A549 (cell line): ENCODE results near the gene CARD10. TPM values are rescaled to one million over a fixed set of nuclear protein-coding genes. Genes with fewer than 3 reads are reported as not detected.

Experiments
- ATAC-seq, 2 experiments: fragments of 200-7000 bp in 1 of 2; fragments of >200 bp in 1 of 2; cut with Nextera tagmentation in 1 of 2; cut with Tn5 transposase in 1 of 2; 3 replicates each; pipeline versions ENCODE4 v1.8.0 to v1.9.1; 2018 to 2020; ENCODE audit warnings: mild to moderate bottlenecking in 1 of 2, moderate library complexity in 1 of 2
- CTCF ChIA-PET: fragments of 300-600 bp; sonication (Branson Sonifier 250); formaldehyde crosslinking; extraction: SDS; loops from one replicate; lab custom pipeline; 2021; ENCODE audit warnings: antibody characterized with exemption, inconsistent platforms; lab: Yijun Ruan, JAX
- POLR2A ChIA-PET: fragments of 350-600 bp; formaldehyde crosslinking; extraction: SDS; loops from one replicate; lab custom pipeline; 2021; ENCODE audit warnings: antibody characterized with exemption, inconsistent platforms; lab: Yijun Ruan, JAX
- DNase-seq, 2 experiments: peaks; one replicate each; pipeline versions ENCODE4 v3.0.0 to v3.0.0-alpha.2; 2011 to 2016; ENCODE audit warnings: low read depth in 1 of 2, low spot score in 1 of 2
- FAIRE-seq: peaks from 2 replicates; lab custom pipeline; 2011; peaks lifted over from hg19 to GRCh38; lab: Jason Lieb, UNC
- H3K27ac ChIP-seq, 2 experiments: fragments of >200 bp; sonication (Bioruptor Twin); formaldehyde crosslinking; 3 replicates each; pipeline ENCODE4 v1.5.1; 2016 to 2017
- H3K4me1 ChIP-seq: fragments of >200 bp; sonication (Bioruptor Twin); formaldehyde crosslinking; 3 replicates; pipeline ENCODE4 v1.6.1; 2016
- H3K4me2 ChIP-seq: fragments of >200 bp; sonication (Bioruptor Twin); formaldehyde crosslinking; 3 replicates; pipeline ENCODE4 v1.6.1; 2016
- H3K4me3 ChIP-seq: fragments of >200 bp; sonication (Bioruptor Twin); formaldehyde crosslinking; 3 replicates; pipeline ENCODE4 v1.5.1; 2016
- H3K9me3 ChIP-seq: fragments of >200 bp; sonication (Bioruptor Twin); formaldehyde crosslinking; 3 replicates; pipeline ENCODE4 v1.6.1; 2016
- CBX2 ChIP-seq: fragments of 200-600 bp; sonication (generic); IDR thresholded peaks from 2 replicates; pipeline ENCODE4 v1.6.1; 2016; ENCODE audit warnings: low read depth, mild to moderate bottlenecking, borderline replicate concordance
- CEBPB ChIP-seq, 2 experiments: fragments of >200 bp in 1 of 2; sonication (Bioruptor Twin) in 1 of 2; formaldehyde crosslinking in 1 of 2; IDR thresholded peaks; 2 replicates each; pipeline ENCODE4 v1.6.1; 2012 to 2016
- EHF ChIP-seq: fragments of 250-450 bp; sonication (Bioruptor Pico); IDR thresholded peaks from 2 replicates; pipeline ENCODE4 v1.5.0; 2020; ENCODE audit warnings: mild to moderate bottlenecking
- EP300 ChIP-seq, 2 experiments: fragments of >200 bp; sonication (Bioruptor Twin); formaldehyde crosslinking; IDR thresholded peaks; 2 replicates in 1 of 2; 3 replicates in 1 of 2; pipeline ENCODE4 v1.6.1; 2016 to 2017
- ESRRA ChIP-seq: fragments of 150-350 bp; IDR thresholded peaks from 2 replicates; pipeline ENCODE4 v1.6.1; 2014; ENCODE audit warnings: mild to moderate bottlenecking, low read length, borderline replicate concordance
- FOSL2 ChIP-seq, 2 experiments: fragments of 450-650 bp in 1 of 2; fragments of >200 bp in 1 of 2; sonication (Bioruptor Twin) in 1 of 2; formaldehyde crosslinking; IDR thresholded peaks; 2 replicates each; pipeline versions ENCODE4 v1.5.0 to v1.6.1; 2016 to 2020; ENCODE audit warnings: mild to moderate bottlenecking in 1 of 2, moderate library complexity in 1 of 2
- FOXS1 ChIP-seq: fragments of 250-450 bp; sonication (Bioruptor Pico); IDR thresholded peaks from 2 replicates; pipeline ENCODE4 v1.5.0; 2020; ENCODE audit warnings: mild to moderate bottlenecking, moderate library complexity
- HES2 ChIP-seq: fragments of >200 bp; sonication (Bioruptor Twin); formaldehyde crosslinking; IDR thresholded peaks from 2 replicates; pipeline ENCODE4 v1.6.1; 2016
- HOXA7 ChIP-seq: fragments of 250-450 bp; sonication (Bioruptor Pico); IDR thresholded peaks from 2 replicates; pipeline ENCODE4 v1.5.0; 2020; ENCODE audit warnings: mild to moderate bottlenecking, moderate library complexity
- JUN ChIP-seq, 2 experiments: fragments of >200 bp; sonication (Bioruptor Twin); formaldehyde crosslinking; IDR thresholded peaks; 2 replicates in 1 of 2; 3 replicates in 1 of 2; pipeline ENCODE4 v1.6.1; 2016 to 2017
- JUNB ChIP-seq: fragments of >200 bp; sonication (Bioruptor Twin); formaldehyde crosslinking; IDR thresholded peaks from 2 replicates; pipeline ENCODE4 v1.6.1; 2016
- MAZ ChIP-seq: fragments of 150-350 bp; IDR thresholded peaks from 2 replicates; pipeline ENCODE4 v1.6.1; 2014; ENCODE audit warnings: antibody characterized with exemption, low read depth, low read length, borderline replicate concordance
- MYC ChIP-seq: IDR thresholded peaks from 2 replicates; pipeline ENCODE4 v1.6.1; 2012; ENCODE audit warnings: mild to moderate bottlenecking, inconsistent platforms, low read length, improper control_type of control experiment, borderline replicate concordance
- NFE2L2 ChIP-seq: fragments of 150-350 bp; conservative IDR thresholded peaks from 2 replicates; pipeline ENCODE4 v1.6.1; 2014; ENCODE audit warnings: low read length
- NPAS2 ChIP-seq: fragments of 250-450 bp; sonication (Bioruptor Pico); IDR thresholded peaks from 2 replicates; pipeline ENCODE4 v1.8.0; 2022; ENCODE audit warnings: mild to moderate bottlenecking, moderate library complexity, borderline replicate concordance
- NR3C1 ChIP-seq: fragments of >200 bp; sonication (Bioruptor Twin); formaldehyde crosslinking; IDR thresholded peaks from 3 replicates; pipeline ENCODE4 v1.6.1; 2017
- POLR2A ChIP-seq: IDR thresholded peaks from 2 replicates; pipeline ENCODE4 v1.6.1; 2012; ENCODE audit warnings: mild to moderate bottlenecking, low read length
- RARB ChIP-seq: fragments of 250-450 bp; sonication (Bioruptor Pico); IDR thresholded peaks from 2 replicates; pipeline ENCODE4 v1.8.0; 2021; ENCODE audit warnings: mild to moderate bottlenecking, moderate library complexity
- RCOR1 ChIP-seq: fragments of 150-350 bp; IDR thresholded peaks from 2 replicates; pipeline ENCODE4 v1.6.1; 2014; ENCODE audit warnings: antibody characterized with exemption, low read length, low read depth
- RFX5 ChIP-seq: fragments of 450-650 bp; IDR thresholded peaks from 2 replicates; pipeline ENCODE4 v1.7.1; 2014; ENCODE audit warnings: antibody characterized with exemption, mild to moderate bottlenecking, moderate library complexity
- RNF2 ChIP-seq: fragments of 200-600 bp; sonication (generic); IDR thresholded peaks from 2 replicates; pipeline ENCODE4 v1.6.1; 2016; ENCODE audit warnings: low read depth, mild to moderate bottlenecking, antibody characterized with exemption, moderate library complexity, borderline replicate concordance
- ZC3H11A ChIP-seq: fragments of 450-650 bp; IDR thresholded peaks from 2 replicates; pipeline ENCODE4 v1.6.1; 2014; ENCODE audit warnings: antibody characterized with exemption, mild to moderate bottlenecking
- WGBS: methylation state at CpG from one replicate; pipeline ENCODE4 v1.1.6; 2017; ENCODE audit errors: missing lambda C conversion rate; 5-methylcytosine and 5-hydroxymethylcytosine counted together
- polyA plus RNA-seq, 4 experiments: library from polyadenylated mRNA; depleted of rRNA in 3 of 4; stranded (reverse); fragments of >200 nt; fragmentation: RNase III in 1 of 4; extraction: RNeasy Plus Mini Kit Qiagen cat#74134 plus additional on column Dnase treatment in 1 of 4; gene quantifications; 2 replicates in 3 of 4; 3 replicates in 1 of 4; pipeline ENCODE4 v1.2.3, GENCODE V29; 2011 to 2017
- TF ChIP-seq, protein P1 (sequence below): IDR thresholded peaks from 2 replicates; pipeline ENCODE4 v1.6.1; 2012
- TF ChIP-seq, protein P2 (sequence below): fragments of >200 bp; sonication (Bioruptor Twin); formaldehyde crosslinking; IDR thresholded peaks from 3 replicates; pipeline ENCODE4 v1.6.1; 2016
- TF ChIP-seq, protein P3 (sequence below): fragments of 250-450 bp; sonication (Bioruptor Pico); IDR thresholded peaks from 2 replicates; pipeline ENCODE4 v1.5.0; 2020; ENCODE audit warnings: low read depth, mild to moderate bottlenecking, moderate library complexity

CARD10 gene
- polyA plus RNA-seq, 2 of the 4 experiments (the other 2 are of a cell fraction) = 8.3 to 15.3 TPM

DNA sequence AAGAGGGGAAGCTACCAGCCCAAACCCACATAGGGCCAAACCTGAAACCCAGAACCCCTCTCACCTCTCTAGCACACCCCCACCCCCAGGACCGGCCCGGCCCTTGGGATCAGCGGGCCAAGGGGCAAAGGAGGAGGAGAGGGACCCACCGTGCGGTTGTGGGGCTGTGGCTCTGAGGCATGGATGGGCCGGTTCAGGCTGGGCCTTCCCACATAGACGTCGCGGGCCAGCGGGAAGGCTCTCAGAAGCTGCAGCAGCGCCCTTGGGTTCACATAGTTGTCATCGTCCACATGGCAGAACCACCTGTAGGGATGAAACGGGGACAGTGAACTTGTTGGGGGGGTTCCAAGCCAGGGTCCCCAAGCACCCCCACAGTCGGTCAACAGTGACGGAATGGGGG is 40.0 kb downstream of the CARD10 start (continued):
- TF ChIP-seq EHF (no peak), MYC (no peak)
- TF ChIP-seq, protein P1, sequence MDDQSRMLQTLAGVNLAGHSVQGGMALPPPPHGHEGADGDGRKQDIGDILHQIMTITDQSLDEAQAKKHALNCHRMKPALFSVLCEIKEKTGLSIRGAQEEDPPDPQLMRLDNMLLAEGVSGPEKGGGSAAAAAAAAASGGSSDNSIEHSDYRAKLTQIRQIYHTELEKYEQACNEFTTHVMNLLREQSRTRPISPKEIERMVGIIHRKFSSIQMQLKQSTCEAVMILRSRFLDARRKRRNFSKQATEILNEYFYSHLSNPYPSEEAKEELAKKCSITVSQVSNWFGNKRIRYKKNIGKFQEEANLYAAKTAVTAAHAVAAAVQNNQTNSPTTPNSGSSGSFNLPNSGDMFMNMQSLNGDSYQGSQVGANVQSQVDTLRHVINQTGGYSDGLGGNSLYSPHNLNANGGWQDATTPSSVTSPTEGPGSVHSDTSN = no peak

GRCh38 chr22:37476389-37477329 is 42.6 kb downstream of the CARD10 start:
- ATAC-seq = no peak
- ChIA-PET CTCF (interaction anchor here (0.5 to 0.7 kb wide), 2 partner anchors 15 to 1857 kb away, joined by 3 read pairs; no protein-coding TSS in a partner anchor), POLR2A (no interaction called here)
- H3K4me2 ChIP-seq = no peak overlapping the region
- FAIRE-seq = no peak
- H3K4me1 ChIP-seq = no peaks in the 10 kb centered on the region
- DNase-seq = no peak
- H3K27ac ChIP-seq = no peak overlapping the region
- TF ChIP-seq POLR2A (no peak), CBX2 (no peak), NR3C1 (no peak), RNF2 (no peak), HOXA7 (CRISPR knock-in tag) (no peak), FOSL2 (IDR thresholded peaks at IDR 0.05) (no peak), FOSL2 (CRISPR knock-in tag; IDR thresholded peaks at IDR 0.05) (no peak), FOXS1 (CRISPR knock-in tag) (no peak)
- TF ChIP-seq, protein P2, sequence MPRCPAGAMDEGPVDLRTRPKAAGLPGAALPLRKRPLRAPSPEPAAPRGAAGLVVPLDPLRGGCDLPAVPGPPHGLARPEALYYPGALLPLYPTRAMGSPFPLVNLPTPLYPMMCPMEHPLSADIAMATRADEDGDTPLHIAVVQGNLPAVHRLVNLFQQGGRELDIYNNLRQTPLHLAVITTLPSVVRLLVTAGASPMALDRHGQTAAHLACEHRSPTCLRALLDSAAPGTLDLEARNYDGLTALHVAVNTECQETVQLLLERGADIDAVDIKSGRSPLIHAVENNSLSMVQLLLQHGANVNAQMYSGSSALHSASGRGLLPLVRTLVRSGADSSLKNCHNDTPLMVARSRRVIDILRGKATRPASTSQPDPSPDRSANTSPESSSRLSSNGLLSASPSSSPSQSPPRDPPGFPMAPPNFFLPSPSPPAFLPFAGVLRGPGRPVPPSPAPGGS = no peak
- H3K9me3 ChIP-seq = no peaks in the 10 kb centered on the region
- WGBS = 85% methylated on average over 10 of the region's 14 CpGs
- H3K4me3 ChIP-seq = no peak overlapping the region

DNA sequence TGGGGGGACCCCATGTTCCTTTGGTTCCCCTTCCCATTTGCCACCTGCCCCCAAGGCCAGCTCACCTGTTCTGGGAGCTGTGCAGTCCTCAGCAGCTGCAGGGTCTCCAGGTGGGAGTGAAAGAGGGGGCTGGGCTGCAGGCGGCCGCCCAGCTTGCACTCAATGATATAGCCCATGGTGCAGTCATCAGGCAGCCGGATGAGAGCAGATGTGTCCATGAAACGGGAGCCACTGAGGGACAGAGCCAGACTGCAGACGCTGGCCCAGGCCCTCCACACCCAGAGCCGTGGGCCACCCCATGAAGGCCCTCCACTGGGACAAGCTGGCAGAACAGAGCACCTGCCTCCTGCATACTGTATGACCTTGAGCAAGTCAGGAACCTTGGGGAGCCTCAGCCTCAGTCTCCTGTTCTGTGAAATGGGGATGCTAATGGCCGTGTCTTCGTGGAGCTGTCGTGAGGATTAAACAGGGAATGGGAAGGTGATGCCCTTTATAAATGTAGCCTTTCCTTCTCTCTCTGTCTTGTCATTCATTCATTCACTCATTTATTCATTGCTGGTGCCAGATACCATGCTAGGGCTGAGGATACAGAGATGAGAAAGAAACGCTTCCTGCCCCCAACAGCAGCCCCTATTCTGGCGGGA is 44.6 kb downstream of the CARD10 start:
- no peak for FAIRE-seq
- H3K27ac ChIP-seq = no peak overlapping the region
- TF ChIP-seq MAZ (no peak), RCOR1 (no peak), ESRRA (no peak), HES2 (no peak), ZC3H11A (no peak), MYC (no peak), RFX5 (no peak), EP300 (IDR thresholded peaks at IDR 0.05) (no peak), NFE2L2 (no peak), NPAS2 (no peak), JUNB (no peak), JUN (IDR thresholded peaks at IDR 0.05) (no peak), HOXA7 (CRISPR knock-in tag) (no peak), FOSL2 (IDR thresholded peaks at IDR 0.05) (no peak), FOSL2 (CRISPR knock-in tag; IDR thresholded peaks at IDR 0.05) (no peak), CEBPB (IDR thresholded peaks at IDR 0.05) (no peak), RARB (no peak), CBX2 (no peak)
- TF ChIP-seq, protein P1 = no peak
- TF ChIP-seq, protein P3, sequence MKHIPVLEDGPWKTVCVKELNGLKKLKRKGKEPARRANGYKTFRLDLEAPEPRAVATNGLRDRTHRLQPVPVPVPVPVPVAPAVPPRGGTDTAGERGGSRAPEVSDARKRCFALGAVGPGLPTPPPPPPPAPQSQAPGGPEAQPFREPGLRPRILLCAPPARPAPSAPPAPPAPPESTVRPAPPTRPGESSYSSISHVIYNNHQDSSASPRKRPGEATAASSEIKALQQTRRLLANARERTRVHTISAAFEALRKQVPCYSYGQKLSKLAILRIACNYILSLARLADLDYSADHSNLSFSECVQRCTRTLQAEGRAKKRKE (CRISPR knock-in tag) = no peak
- TF ChIP-seq, all 56 proteins: peak for 0
- Histone ChIP-seq H3K9me3 (no peaks in the 10 kb centered on the region), H3K4me2 (no peak overlapping the region), H3K4me3 (no peak overlapping the region), H3K4me1 (no peaks in the 10 kb centered on the region)
- POLR2A ChIA-PET = no interaction called here
- DNase-seq (no peak), ATAC-seq (no peak)
- WGBS = 93% methylated on average over 7 of the region's 11 CpGs
- CTCF ChIA-PET = interaction anchor here (1.1 to 5.6 kb wide), 6 partner anchors 17 to 214 kb away, joined by 3 to 42 read pairs (median 8); no protein-coding TSS in a partner anchor
